ENCODE measurements around the gene ZBTB37. TPM values are rescaled to one million over a fixed set of nuclear protein-coding genes. Genes with fewer than 3 reads are reported as not detected.
"Not testable (repeated sequence)": the region's sequence is repeated elsewhere in the genome, so short reads cannot be mapped to it uniquely, and the experiment has no call there.

The ZBTB37 gene
- total RNA-seq, 1 experiment from 2014 or later: 4.3 TPM

DNA sequence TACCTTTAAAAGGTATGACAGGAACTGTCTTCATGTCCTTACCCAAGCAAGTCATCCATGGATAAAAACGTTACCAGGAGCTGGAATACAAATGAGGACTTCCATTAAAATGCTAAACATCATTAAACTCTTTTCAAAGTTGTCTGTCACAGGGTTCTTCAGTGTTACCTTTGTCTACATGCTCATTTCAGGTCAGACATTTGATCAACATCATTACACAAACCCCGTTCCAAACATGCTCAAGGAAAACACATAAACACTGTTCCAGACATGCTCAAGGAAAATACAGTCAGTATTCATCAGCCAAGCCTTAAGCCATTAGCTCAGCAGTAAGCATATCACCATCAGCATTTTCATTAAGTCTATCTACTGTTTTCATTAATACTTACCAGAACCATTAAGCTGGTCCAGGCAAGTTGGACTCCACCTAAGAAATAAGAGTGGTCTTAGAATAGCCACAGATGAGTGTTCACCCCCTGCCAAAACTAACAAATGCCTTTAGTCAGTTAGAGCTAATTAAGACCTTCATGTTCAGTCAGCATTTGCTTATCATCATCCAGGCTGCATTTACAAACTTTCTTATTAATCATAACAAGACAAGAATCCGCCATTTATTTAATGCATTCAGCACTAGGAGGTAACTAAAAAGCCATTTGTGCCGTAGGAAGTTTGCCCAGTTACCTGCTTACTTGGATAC is 2.6 kb upstream of the ZBTB37 start:
- no peak for DNase-seq (ENCODE audit: low read depth)

DNA sequence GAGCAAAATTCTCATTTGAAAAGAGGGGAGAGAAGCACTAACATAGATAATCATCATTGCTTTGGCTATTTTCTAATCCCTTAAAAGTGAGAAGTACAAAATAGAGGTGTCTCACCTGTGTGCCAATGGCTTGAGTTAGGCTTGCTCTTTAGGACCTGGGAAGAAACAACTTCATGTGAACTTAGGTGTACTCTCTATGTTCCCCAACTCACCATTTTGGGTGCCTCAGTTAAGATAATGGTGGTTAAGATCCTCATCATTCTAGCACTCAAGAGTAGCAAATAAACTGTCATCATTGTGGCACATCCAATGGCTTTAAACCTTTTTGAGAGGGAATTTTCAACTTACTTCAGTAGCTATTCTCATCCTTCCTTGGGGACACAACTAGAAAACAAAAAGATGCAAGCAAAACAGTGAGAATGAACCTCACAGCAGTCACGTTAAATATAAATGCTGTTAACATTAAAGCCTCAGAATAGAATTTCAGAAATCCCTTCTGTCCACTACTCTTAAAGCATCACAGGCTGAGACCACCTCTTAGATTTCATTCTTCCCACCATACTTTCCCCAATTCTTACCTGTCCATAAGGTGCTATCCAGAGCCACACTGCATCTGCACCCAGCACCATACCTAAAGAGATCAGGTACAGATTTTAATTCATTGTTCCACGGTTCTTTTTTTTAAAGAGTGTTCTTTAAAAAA is 1.6 kb upstream of the ZBTB37 start:
- no peak for DNase-seq (ENCODE audit: low read depth)

DNA sequence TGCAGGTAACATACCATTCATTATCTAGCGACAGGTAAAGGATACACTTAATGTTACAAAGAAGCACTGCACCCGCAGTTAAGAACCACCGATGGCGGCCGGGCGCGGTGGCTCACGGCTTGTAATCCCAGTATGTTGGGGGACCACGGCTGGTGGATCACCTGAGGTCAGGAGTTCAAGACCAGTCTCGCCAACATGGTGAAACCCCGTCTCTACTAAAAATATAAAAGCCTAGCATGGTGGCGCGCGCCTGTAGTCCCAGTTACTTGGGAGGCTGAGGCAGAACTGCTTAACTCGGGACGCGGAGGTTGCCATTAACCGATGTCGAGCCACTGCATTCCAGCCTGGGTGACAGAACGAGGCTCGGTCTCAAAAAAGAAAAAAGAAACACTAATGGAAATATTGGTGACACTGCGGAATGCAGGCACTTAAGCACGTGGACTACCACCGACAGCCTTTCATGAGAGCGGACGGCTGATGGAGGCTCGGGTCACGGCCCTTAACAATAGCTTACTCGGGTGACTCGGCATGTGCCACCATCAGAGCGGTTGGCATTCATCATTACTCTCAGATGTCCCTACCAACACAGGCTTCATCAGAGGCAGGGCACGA is 933 bp upstream of the ZBTB37 start:
- DNase-seq (ENCODE audit: low read depth): no peak

- DNase-seq (ENCODE audit: low read depth): peak; percentile 99
Observed at GRCh38 chr1:173867753-173868265, 371 bp upstream of the ZBTB37 start, which contains the start of gene GAS5. Gene GAS5 (minus strand): TSS chr1:173867989.

- no peak for DNase-seq (ENCODE audit: low read depth)
Observed at GRCh38 chr1:173869021-173869359, 810 bp downstream of the ZBTB37 start.

DNA sequence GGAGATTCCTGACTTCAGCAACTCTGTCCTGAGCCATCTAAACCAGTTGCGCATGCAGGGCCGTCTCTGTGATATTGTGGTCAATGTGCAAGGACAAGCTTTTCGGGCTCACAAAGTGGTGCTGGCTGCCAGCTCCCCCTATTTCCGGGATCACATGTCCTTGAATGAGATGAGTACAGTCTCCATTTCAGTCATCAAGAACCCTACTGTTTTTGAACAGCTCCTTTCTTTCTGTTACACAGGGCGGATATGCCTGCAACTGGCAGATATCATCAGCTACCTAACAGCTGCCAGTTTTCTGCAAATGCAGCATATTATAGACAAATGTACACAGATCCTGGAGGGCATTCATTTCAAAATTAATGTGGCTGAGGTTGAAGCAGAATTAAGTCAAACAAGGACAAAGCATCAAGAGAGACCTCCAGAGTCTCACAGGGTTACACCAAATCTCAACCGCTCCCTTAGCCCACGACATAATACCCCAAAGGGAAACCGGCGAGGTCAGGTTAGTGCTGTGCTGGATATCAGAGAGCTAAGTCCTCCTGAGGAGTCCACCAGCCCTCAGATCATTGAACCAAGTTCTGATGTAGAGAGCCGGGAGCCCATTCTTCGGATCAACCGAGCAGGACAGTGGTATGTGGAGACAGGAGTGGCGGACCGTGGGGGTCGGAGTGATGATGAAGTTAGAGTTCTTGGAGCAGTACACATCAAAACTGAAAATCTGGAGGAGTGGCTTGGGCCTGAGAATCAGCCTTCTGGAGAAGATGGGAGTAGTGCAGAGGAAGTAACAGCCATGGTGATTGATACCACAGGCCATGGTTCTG is 2.3 kb downstream of the ZBTB37 start:
- DNase-seq (ENCODE audit: low read depth): no peak

DNA sequence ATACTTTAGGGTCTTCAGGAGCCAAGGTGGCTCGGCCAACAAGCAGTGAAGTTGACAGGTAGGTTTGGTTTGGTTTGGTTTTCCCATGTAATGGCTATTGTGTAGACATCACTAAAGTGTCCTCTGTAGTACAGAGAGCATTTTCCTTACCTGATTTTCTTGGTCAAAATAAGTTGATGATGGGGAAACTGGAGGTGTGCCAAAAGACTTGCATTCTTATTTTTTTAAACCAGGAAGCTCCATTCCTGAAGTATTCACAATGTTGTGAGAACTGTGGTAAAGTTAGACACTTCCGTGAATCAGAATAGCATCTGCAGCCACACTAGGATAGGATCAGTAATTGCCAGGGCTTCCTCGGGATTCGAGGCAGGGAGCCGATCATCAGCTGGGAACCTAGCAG is 2.9 kb downstream of the ZBTB37 start:
- no peak for DNase-seq (ENCODE audit: low read depth)

- no peak for DNase-seq (ENCODE audit: low read depth)
Observed at GRCh38 chr1:173871500-173871899, 3.3 kb downstream of the ZBTB37 start.

- no peak for DNase-seq (ENCODE audit: low read depth)
Observed at GRCh38 chr1:173876732-173877131, 8.6 kb downstream of the ZBTB37 start.

- no peak for DNase-seq (ENCODE audit: low read depth)
Observed at GRCh38 chr1:173878251-173878650, 10.1 kb downstream of the ZBTB37 start.

DNA sequence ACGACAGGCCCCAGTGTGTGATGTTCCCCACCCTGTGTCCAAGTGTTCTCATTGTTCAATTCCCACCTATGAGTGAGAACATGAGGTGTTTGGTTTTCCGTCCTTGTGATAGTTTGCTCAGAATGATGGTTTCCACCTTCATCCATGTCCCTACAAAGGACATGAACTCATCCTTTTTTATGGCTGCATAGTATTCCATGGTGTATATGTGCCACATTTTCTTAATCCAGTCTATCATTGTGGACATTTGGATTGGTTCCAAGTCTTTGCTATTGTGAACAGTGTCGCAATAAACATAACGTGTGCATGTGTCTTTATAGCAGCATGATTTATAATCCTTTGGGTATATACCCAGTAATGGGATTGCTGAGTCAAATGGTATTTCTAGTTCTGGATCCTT is 12.9 kb downstream of the ZBTB37 start:
- not testable (repeated sequence) for DNase-seq (ENCODE audit: low read depth)

DNA sequence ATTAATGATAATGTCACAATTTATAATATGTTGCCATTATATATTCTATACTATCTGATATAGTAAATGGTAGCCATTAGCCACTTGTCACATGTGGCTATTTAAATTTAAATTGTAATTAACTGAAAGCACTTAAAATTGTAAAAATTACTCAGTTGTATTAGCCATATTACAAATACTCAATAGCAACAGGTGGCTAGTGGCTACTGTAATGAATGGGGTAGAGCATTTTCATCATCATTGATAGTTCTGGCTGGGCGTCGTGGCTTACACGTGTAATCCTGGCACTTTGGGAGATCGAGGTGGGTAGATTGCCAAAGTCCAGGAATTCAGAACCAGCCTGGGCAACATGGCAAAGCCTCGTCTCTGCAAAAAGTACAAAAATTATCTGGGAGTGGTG is 16.5 kb downstream of the ZBTB37 start:
- no peak for DNase-seq (ENCODE audit: low read depth)

GRCh38 chr1:173886746-173887611 is 18.8 kb downstream of the ZBTB37 start:
- DNase-seq (ENCODE audit: low read depth): no peak

GRCh38 chr1:173887627-173888026 is 19.4 kb downstream of the ZBTB37 start:
- no peak for DNase-seq (ENCODE audit: low read depth)

- DNase-seq (ENCODE audit: low read depth): no peak
Observed at GRCh38 chr1:173888749-173889148, 20.6 kb downstream of the ZBTB37 start.

GRCh38 chr1:173889885-173890284 is 21.7 kb downstream of the ZBTB37 start:
- DNase-seq (ENCODE audit: low read depth): no peak

DNA sequence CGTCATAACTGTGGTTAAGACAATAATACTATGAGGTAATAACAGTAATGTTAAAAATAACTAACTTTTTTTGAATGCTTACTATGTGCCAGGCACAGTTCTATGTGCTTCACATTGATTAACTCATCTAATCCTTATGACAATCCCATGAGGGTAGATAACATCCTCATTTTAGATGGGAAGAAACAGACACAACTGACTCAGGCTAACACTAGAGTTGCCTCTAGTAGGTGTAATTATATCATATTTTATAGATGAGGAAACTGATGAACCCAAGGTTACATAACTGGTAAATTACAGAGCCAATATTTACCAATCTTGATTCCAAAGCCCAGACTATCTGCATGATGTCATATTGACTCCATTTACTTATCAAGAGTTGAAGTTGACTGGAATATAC is 25.4 kb downstream of the ZBTB37 start:
- no peak for DNase-seq (ENCODE audit: low read depth)

DNA sequence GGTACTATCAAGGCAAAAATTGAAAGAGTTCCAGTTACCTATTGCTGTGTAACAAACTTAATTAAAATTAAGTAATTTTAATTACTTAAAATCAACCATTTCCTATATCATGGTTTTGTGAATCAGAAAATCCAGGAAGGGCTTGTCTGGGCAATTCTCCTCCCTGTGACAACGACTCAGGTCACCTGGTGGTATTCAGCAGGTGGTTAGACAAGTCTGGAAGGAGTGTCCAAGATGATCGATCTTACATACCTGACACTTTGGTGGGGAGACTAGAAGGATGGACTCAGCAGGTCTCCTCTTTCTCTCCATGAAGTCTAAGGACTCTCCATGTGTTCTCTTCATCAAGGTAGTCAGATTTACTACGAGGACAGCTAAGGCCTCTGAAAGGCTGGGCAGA is 26.0 kb downstream of the ZBTB37 start:
- no peak for DNase-seq (ENCODE audit: low read depth)

GRCh38 chr1:173900427-173900826 is 32.2 kb downstream of the ZBTB37 start:
- no peak for DNase-seq (ENCODE audit: low read depth)

DNA sequence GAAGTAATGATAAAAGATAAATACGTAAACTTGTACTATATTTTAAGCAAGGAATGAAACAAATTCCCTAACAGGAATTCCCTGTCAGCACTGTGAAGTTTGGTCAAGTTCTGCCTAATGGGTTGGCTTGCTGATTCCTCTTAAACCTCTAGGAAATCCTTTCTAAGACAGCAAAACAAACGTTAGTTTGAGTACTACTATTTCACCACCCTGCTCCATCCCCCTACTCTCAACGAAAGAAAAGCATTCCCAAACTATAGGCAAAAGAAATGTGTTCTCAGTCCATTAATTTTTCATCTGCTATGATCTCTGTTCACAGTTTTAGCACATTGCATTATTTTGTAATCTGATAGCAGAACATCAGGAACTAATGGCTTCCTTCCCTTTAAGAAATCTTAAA is 32.8 kb downstream of the ZBTB37 start:
- DNase-seq (ENCODE audit: low read depth): no peak

All from LHCN-M2 (cell line).